K562 (cell line): ENCODE measurements around the gene ORAI3. TPM values are rescaled to one million over a fixed set of nuclear protein-coding genes. Genes with fewer than 3 reads are reported as not detected.

Experiments used
- ATF1 ChIP-seq, 2 experiments: fragments of 450-650 bp in 1 of 2; IDR thresholded peaks; 2 replicates each; pipeline ENCODE4 v1.6.1; 2016; ENCODE audit warnings: missing compliant biosample characterization in 1 of 2, missing genetic modification characterization in 1 of 2
- ATF2 ChIP-seq: sonication (generic); formaldehyde crosslinking; IDR thresholded peaks from 2 replicates; pipeline ENCODE4 v1.8.1; 2022; ENCODE audit warnings: missing genetic modification reagents
- BRD4 ChIP-seq: fragments of 200-600 bp; sonication (generic); IDR thresholded peaks from 2 replicates; pipeline ENCODE4 v1.6.1; 2017; ENCODE audit warnings: inconsistent platforms
- CEBPZ ChIP-seq: fragments of 150-350 bp; IDR thresholded peaks from 2 replicates; pipeline ENCODE4 v1.6.1; 2014; ENCODE audit warnings: low read depth, mild to moderate bottlenecking, low read length, borderline replicate concordance
- E2F6 ChIP-seq, 2 experiments: IDR thresholded peaks; 2 replicates each; pipeline ENCODE4 v1.6.1; 2011; ENCODE audit warnings: borderline replicate concordance in 1 of 2, control low read depth in 1 of 2, low read depth in 1 of 2, low read length in 1 of 2, mild to moderate bottlenecking in 1 of 2, mixed read lengths in 1 of 2, moderate library complexity in 1 of 2; ENCODE audit not compliant: insufficient read depth in 1 of 2, insufficient read length in 1 of 2, poor library complexity in 1 of 2, severe bottlenecking in 1 of 2; ENCODE audit errors: extremely low read depth in 1 of 2
- ETV1 ChIP-seq: fragments of 450-650 bp; conservative IDR thresholded peaks from 2 replicates; pipeline ENCODE4 v1.6.1; 2016; ENCODE audit warnings: missing genetic modification characterization, control low read depth, low read depth, missing compliant biosample characterization
- HEY1 ChIP-seq: fragments of 250-450 bp; sonication (Bioruptor Pico); IDR thresholded peaks from 2 replicates; pipeline ENCODE4 v1.5.0; 2020; ENCODE audit warnings: mild to moderate bottlenecking, moderate library complexity, borderline replicate concordance
- NBN ChIP-seq: fragments of 450-650 bp; IDR thresholded peaks from 2 replicates; pipeline ENCODE4 v1.6.1; 2016; ENCODE audit warnings: low read depth, mild to moderate bottlenecking
- NELFE ChIP-seq: IDR thresholded peaks from 2 replicates; pipeline ENCODE4 v1.6.1; 2011; ENCODE audit warnings: mild to moderate bottlenecking; ENCODE audit not compliant: insufficient read depth, insufficient read length
- SOX6 ChIP-seq: fragments of 450-650 bp; IDR thresholded peaks from 2 replicates; pipeline ENCODE4 v1.6.1; 2014; ENCODE audit warnings: mild to moderate bottlenecking
- ZBTB26 ChIP-seq: fragments of 450-650 bp; formaldehyde crosslinking; IDR thresholded peaks from 2 replicates; pipeline ENCODE4 v1.4.0; 2022; ENCODE audit warnings: missing genetic modification characterization
- ZBTB7A ChIP-seq: IDR thresholded peaks from 2 replicates; pipeline ENCODE4 v1.6.1; 2011; ENCODE audit warnings: low read depth, mild to moderate bottlenecking, low read length, moderate library complexity, borderline replicate concordance; ENCODE audit not compliant: control insufficient read depth
- ZKSCAN1 ChIP-seq: fragments of 150-350 bp; IDR thresholded peaks from 2 replicates; pipeline ENCODE4 v1.6.1; 2016; ENCODE audit warnings: low read depth, low read length
- ZNF12 ChIP-seq: sonication (generic); formaldehyde crosslinking; IDR thresholded peaks from 2 replicates; pipeline ENCODE4 v1.4.0; 2020; ENCODE audit warnings: mild to moderate bottlenecking, missing genetic modification reagents
- ZNF347 ChIP-seq: fragments of 450-650 bp; formaldehyde crosslinking; IDR thresholded peaks from 2 replicates; pipeline ENCODE4 v1.4.0; 2020; ENCODE audit warnings: low read depth, mild to moderate bottlenecking, moderate library complexity
- ZNF41 ChIP-seq: fragments of 250-450 bp; sonication (Bioruptor Pico); conservative IDR thresholded peaks from 2 replicates; pipeline ENCODE4 v1.4.0; 2020; ENCODE audit warnings: mild to moderate bottlenecking
- ZNF431 ChIP-seq: sonication (generic); formaldehyde crosslinking; IDR thresholded peaks from 2 replicates; pipeline ENCODE4 v1.8.0; 2022; ENCODE audit warnings: mild to moderate bottlenecking, missing genetic modification reagents
- ZSCAN29 ChIP-seq: fragments of 450-650 bp; IDR thresholded peaks from 2 replicates; pipeline ENCODE4 v1.6.1; 2017
- polyA plus RNA-seq, 8 experiments: library from polyadenylated mRNA; depleted of rRNA in 4 of 8; stranded (reverse) in 5 of 8; unstranded in 3 of 8; fragments of >200 nt; fragmentation: Nextera tagmentation in 2 of 8; fragmentation: Illumina TruSeq in 1 of 8; extraction: Ambion mirVana in 2 of 8; extraction: Trizol in 1 of 8; gene quantifications; 2 replicates each; pipeline versions ENCODE4 v1.2.1 to v1.2.3, GENCODE V29; 2011 to 2014; ENCODE audit warnings: inconsistent platforms in 1 of 8, missing spikeins in 1 of 8
- total RNA-seq, 7 experiments: library from RNA; depleted of rRNA in 6 of 7; stranded (reverse); fragments of >200 nt in 6 of 7; fragmentation: Illumina TruSeq in 2 of 7; extraction: Trizol in 2 of 7; gene quantifications; 2 replicates each; pipeline versions ENCODE4 v1.2.1 to v1.2.3, GENCODE V29; 2011 to 2021; ENCODE audit warnings: low replicate concordance in 1 of 7
- TF ChIP-seq, protein P1 (sequence below): IDR thresholded peaks from 3 replicates; pipeline ENCODE4 v1.6.1; 2011; ENCODE audit warnings: borderline replicate concordance, mild to moderate bottlenecking; ENCODE audit not compliant: insufficient read length, insufficient read depth

ORAI3 gene
- total and polyA plus RNA-seq, 9 of the 15 experiments (the other 6 are each of a cell fraction or from before 2014, with no cell fraction given), result 4.9 to 23.3 (median 14.1) TPM

- no peak for TF ChIP-seq CEBPZ
- TF ChIP-seq ETV1 (tag), result no peak
- TF ChIP-seq NELFE, result no peak
- TF ChIP-seq HEY1 (CRISPR knock-in tag), result peak; percentile 50; the same call in 1 of the 2 replicates
- no peak for TF ChIP-seq NBN
- TF ChIP-seq ZSCAN29, result no peak
- TF ChIP-seq, protein P1, sequence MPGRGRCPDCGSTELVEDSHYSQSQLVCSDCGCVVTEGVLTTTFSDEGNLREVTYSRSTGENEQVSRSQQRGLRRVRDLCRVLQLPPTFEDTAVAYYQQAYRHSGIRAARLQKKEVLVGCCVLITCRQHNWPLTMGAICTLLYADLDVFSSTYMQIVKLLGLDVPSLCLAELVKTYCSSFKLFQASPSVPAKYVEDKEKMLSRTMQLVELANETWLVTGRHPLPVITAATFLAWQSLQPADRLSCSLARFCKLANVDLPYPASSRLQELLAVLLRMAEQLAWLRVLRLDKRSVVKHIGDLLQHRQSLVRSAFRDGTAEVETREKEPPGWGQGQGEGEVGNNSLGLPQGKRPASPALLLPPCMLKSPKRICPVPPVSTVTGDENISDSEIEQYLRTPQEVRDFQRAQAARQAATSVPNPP, result no peak
- TF ChIP-seq E2F6 (IDR thresholded peaks at IDR 0.05; ENCODE audit: borderline replicate concordance in 1 of 2, extremely low read depth in 1 of 2, insufficient read depth in 1 of 2, insufficient read length in 1 of 2, low read depth in 1 of 2, low read length in 1 of 2, poor library complexity in 1 of 2, severe bottlenecking in 1 of 2), result peak; percentile 31 to 34
- TF ChIP-seq SOX6, result no peak
- peak; percentile 38 for TF ChIP-seq ZNF12 (CRISPR knock-in tag)
- TF ChIP-seq ZNF41 (CRISPR knock-in tag), result peak; percentile 4; the same call in 1 of the 2 replicates
- no peak for TF ChIP-seq ATF2 (CRISPR knock-in tag)
- no peak for TF ChIP-seq ZNF431 (CRISPR knock-in tag)
- TF ChIP-seq ZBTB26 (CRISPR knock-in tag), result no peak
- TF ChIP-seq ATF1 (CRISPR knock-in tag; IDR thresholded peaks at IDR 0.05), result no peak
- no peak for TF ChIP-seq ATF1 (tag; IDR thresholded peaks at IDR 0.05)
- peak; percentile 58; the same call in 1 of the 2 replicates for TF ChIP-seq ZKSCAN1
- TF ChIP-seq ZBTB7A, result peak; percentile 88
- TF ChIP-seq BRD4, result no peak
- no peak for TF ChIP-seq ZNF347
These were observed 8.0 kb downstream of the ORAI3 start (continued) for GRCh38 chr16:30956601-30957455.
